HG03103 (cell line): ENCODE measurements around the gene CHST7.
A peak's percentile ranks its signal among the peaks of the same experiment; 100 is the strongest.
"Not testable (repeated sequence)": the region's sequence is repeated elsewhere in the genome, so short reads cannot be mapped to it uniquely, and the experiment has no call there.

ENCODE experiments used
- ATAC-seq: cut with Tn5 transposase; IDR thresholded peaks from one replicate; pipeline ENCODE4 v1.9.1; 2021; ENCODE audit warnings: low read depth; ENCODE audit not compliant: unreplicated experiment

Gene CHST7

GRCh38 chrX:46573331-46573891, at the start of gene CHST7:
Gene CHST7 (plus strand): TSS chrX:46573765. CDS start chrX:46573932, 167 bp downstream.
- ATAC-seq: peak; percentile 30

- ATAC-seq: not testable (repeated sequence)
Observed at GRCh38 chrX:46528640-46529039, 44.9 kb upstream of the CHST7 start.

- not testable (repeated sequence) for ATAC-seq
Observed at GRCh38 chrX:46529740-46530403, 43.7 kb upstream of the CHST7 start.

- not testable (repeated sequence) for ATAC-seq
Observed at GRCh38 chrX:46530404-46530908, 43.1 kb upstream of the CHST7 start.

- ATAC-seq: no peak
Observed at GRCh38 chrX:46531442-46531841, 42.1 kb upstream of the CHST7 start.

GRCh38 chrX:46543441-46543840, 30.1 kb upstream of the CHST7 start:
- no peak for ATAC-seq

- ATAC-seq: not testable (repeated sequence)
Observed at GRCh38 chrX:46544527-46544926, 29.0 kb upstream of the CHST7 start.

- ATAC-seq: peak; percentile 94
Observed at GRCh38 chrX:46545111-46546005, 28.2 kb upstream of the CHST7 start, which contains the start of gene ZNF674. Gene ZNF674 (minus strand): TSS chrX:46545421. CDS start chrX:46542087, 3,334 bp downstream.

GRCh38 chrX:46547857-46548256, 25.7 kb upstream of the CHST7 start:
- ATAC-seq: no peak

GRCh38 chrX:46549914-46550313, 23.7 kb upstream of the CHST7 start:
- no peak for ATAC-seq

GRCh38 chrX:46551494-46552128, 22.0 kb upstream of the CHST7 start:
- no peak for ATAC-seq

GRCh38 chrX:46553935-46554334, 19.6 kb upstream of the CHST7 start:
- ATAC-seq: no peak

- no peak for ATAC-seq
Observed at GRCh38 chrX:46554942-46555341, 18.6 kb upstream of the CHST7 start.

- no peak for ATAC-seq
Observed at GRCh38 chrX:46559062-46559461, 14.5 kb upstream of the CHST7 start.

- ATAC-seq: peak; percentile 89
Observed at GRCh38 chrX:46561824-46562657, 11.5 kb upstream of the CHST7 start.

- no peak for ATAC-seq
Observed at GRCh38 chrX:46567388-46567787, 6.2 kb upstream of the CHST7 start.

GRCh38 chrX:46569621-46570020, 3.9 kb upstream of the CHST7 start:
- no peak for ATAC-seq

GRCh38 chrX:46571423-46572339, 1.9 kb upstream of the CHST7 start:
- ATAC-seq: no peak
